Stimulated activated CD8-positive, alpha-beta memory T cell treated with anti-CD3 and anti-CD28 coated beads, Interleukin-7, amount 100 ng/mL, for 4 hours (primary cell): ENCODE results near the gene CD207.
"Not testable (repeated sequence)": the region's sequence is repeated elsewhere in the genome, so short reads cannot be mapped to it uniquely, and the experiment has no call there.

ENCODE experiments used
- DNase-seq, 2 donors: peaks; one replicate each; pipeline ENCODE4 v3.0.0-alpha.2; 2020; ENCODE audit warnings: low read depth in 2 of 2

CD207 gene

DNA sequence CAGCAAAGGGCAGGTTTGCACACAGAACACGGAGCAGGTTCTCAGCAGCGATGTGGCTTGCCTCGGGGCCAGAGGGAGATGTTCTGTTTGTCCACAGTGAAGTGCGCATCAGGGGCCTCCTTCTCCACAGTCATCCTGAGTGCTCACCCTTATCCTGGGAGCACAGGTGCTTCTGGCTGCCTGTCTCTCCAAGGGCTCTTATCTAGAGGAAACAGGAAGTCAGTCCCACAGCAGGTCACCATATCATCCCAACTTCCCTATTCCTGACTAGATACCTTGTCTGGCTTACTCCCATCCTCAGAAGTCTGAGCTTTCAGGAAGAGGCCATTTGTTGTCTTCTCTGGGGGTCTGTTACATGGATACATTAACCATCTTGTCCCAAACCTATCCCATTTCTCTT is at the start of gene CD207:
CD207 (minus strand) TSS at position 174 of the 400 bp plus-strand sequence; CDS start at position 134, 40 bp downstream.
- DNase-seq, result no peak

- not testable (repeated sequence) for DNase-seq
Measured at GRCh38 chr2:70878543-70878942, 42.9 kb upstream of the CD207 start.

DNA sequence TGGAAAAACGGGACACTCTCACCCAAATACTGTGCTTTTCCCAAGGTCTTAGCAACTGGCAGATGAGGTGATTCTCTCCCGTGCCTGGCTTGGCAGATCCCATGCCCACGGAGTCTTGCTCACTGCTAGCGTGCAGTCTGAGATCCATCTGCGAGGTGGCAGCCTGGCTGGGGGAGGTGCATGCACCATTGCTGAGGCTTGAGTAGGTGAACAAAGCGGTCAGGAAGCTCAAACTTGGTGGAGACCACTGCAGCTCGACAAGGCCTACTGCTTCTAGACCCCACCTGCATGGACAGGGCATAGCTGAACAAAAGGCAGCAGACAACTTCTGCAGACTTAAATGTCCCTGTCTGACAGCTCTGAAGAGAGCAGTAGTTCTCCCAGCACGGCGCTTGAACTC is 40.5 kb upstream of the CD207 start:
- not testable (repeated sequence) for DNase-seq

- DNase-seq, result no peak
Measured at GRCh38 chr2:70873541-70873940, 37.9 kb upstream of the CD207 start.

- DNase-seq, result peak; percentile 53 to 61
Measured at GRCh38 chr2:70871398-70872211, 36.0 kb upstream of the CD207 start.

DNA sequence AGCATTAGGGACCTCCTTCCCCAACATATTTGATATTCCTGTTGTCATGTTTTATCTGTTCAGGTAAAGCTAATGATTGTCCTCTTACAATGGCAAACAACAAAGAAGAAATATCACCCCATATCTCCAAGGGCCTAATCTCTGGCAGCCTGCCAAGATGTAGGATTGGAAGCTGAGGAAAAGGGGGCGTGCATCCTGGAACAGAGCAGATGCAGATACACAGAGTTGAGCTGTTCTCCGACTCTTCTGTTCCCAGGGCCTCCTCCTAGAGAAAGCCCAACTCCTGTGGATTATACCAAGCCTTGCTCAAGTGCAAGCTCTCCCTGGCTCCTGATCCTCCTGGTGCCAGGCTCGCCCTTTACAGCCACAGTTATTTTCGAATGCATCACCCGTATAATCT is 35.2 kb upstream of the CD207 start:
- DNase-seq, result no peak

- no peak for DNase-seq
Measured at GRCh38 chr2:70868970-70869369, 33.4 kb upstream of the CD207 start.

DNA sequence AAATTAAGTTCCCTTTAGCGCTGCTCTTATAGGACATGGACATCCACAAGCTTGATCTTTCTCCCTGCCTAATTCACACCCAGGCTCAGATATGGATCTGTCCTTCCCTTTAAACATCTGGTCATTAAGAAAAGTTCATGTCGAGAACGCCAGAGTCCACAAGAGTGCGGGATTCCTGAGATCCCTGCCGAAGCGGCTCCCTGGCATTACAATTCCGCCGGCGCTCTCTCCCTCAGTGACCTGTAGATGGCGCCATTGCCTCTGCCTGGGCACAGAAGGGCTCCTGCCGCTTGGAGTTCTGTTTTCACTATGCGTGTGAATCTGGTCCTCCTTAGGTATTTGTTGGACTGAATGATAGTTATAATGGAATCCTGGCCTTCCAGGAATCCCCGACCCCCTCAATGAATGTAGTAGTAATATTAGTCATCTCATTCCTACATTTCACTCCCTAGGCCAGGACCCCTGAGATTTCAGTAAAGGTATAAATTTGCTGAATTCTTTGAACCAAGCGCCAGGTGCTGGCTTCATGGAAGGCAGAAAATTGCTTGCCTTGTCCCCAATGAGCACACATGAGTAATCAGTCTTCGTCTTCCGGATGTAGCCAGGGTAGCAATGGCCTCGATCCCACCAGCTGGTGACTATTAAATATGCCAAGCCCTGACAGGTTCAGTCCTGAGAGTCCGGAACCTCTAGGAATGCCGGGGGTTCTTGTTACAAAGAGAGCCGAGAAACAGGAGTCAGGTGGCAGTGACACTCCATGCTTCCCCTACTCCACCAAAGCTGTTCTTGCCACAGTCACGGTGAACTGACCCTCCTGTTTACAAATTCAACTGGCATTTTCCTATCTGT is 26.4 kb upstream of the CD207 start:
- peak; percentile 36 to 49 for DNase-seq

- no peak for DNase-seq
Measured at GRCh38 chr2:70855667-70856066, 20.1 kb upstream of the CD207 start.

- DNase-seq, result no peak
Measured at GRCh38 chr2:70854411-70854810, 18.8 kb upstream of the CD207 start.

DNA sequence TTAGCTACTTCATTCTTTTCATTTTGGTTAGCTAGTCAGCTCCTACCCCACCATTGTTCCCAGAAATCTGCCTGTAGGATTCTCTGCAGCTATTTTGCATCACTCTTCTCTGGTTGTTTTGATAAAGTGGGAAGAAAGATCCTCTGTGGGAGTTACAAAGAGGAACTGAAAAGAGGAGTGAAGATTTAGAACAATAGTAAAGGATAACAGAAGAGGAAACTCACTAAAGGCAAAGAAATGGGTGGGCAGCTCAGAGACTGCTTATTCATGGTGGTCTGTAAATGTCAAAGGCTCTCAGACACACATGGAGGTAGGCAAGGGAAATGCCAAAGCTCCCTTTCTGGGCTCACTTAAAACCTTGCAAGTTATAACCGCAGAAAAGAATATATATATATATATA is 17.2 kb upstream of the CD207 start:
- DNase-seq, result no peak

DNA sequence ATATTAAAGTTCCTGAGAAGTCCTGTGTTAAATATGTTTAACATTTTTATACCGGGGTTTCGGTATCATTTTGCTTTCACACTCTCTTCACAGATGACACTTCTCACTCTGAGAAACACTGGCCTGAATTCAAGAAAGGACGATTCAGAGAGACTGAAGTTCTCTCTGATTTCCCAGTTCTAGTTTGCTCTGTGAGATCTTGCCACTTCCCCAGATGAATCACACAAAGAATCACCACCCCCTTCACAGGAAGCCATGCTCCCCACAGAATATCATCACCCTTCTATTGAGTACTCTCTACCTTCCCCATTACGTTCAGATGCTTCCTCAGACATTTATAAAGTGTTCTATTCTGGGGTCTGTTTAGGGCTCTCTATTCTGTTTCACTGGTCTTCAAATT is 16.1 kb upstream of the CD207 start:
- peak in 1 of 2 donors; percentile 21 for DNase-seq

DNA sequence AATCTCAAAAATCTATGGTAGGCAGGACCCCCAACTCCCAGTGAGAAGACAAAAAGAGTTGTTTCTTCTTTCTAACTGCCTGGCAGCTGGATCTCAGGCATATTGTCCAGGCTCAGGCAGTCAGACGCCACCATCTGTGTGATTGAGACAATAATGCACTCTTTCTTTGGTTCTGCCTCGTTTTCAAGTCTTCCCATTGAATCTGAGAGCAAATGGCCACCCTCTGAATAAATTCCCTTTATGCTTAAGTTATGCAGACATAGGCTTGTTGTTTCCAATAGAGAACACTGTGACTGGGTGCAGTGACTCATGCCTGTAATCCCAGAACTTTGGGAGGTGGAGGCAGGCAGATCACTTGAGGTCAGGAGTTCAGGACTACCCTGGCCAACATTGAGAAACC is 15.3 kb upstream of the CD207 start:
- DNase-seq, result no peak

- DNase-seq, result no peak
Measured at GRCh38 chr2:70842401-70842800, 6.8 kb upstream of the CD207 start.

- no peak for DNase-seq
Measured at GRCh38 chr2:70837980-70838925, 2.6 kb upstream of the CD207 start.

DNA sequence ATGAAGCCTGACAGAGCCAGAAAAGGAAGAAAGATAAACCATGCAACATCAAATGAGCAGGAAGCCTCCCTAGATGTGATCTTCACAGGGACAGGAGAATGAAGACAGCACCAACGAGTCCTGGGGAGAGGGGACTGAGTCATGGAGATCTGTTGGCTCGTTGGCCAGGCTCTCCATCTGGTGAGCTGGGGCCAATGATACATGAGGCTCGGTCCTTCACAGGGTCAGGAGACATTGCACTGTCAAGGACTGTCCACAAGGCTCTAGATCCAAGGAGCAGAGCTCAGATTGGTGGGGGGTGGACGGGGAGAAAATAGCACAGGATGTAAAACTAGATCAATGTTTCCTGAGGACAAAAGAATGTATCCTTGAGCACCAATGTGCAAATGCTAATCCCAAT is 735 bp downstream of the CD207 start:
- DNase-seq, result no peak

DNA sequence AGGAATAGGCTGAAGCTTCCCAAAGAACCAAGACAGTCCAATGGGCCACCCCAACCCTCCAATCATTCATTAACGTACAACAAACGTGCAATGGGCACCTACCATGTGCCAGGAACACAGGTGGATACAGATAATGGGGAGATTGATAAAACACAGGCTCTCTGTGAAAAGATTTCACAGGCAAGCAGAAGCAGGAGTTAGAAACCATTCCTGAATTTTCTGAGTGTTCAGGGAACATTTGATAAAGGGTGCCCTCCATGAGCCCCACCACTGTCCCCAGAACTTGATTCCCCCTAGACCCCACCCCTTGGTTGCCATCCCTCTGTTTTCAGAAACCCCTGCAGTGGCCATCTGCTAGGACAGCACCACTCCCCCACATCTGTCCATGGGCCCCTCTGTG is 1.5 kb downstream of the CD207 start:
- no peak for DNase-seq

DNA sequence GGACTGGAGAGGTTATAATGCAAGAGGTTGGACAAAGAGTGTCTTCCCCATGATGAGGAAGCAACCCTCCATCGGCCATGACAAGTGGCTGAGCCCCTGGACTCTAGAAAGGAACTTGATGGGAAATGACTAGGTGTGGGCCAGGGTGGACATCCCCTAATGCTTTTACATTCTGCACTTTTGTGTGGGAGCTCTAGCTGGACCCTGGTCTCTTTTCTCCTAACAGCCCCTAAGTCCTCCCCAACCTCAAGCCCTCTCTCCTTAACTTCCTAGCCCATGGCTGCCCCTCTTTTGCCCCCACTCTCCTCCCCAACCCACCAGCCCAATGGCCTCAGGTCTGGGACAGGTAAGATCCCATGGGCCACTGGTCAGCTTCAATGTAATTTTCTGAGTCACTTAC is 2.4 kb downstream of the CD207 start:
- DNase-seq, result no peak

- DNase-seq, result no peak
Measured at GRCh38 chr2:70832386-70832785, 3.2 kb downstream of the CD207 start.

- DNase-seq, result no peak
Measured at GRCh38 chr2:70831861-70832260, 3.8 kb downstream of the CD207 start.

GRCh38 chr2:70830366-70830765 is 5.2 kb downstream of the CD207 start:
- no peak for DNase-seq

GRCh38 chr2:70829916-70830315 is 5.7 kb downstream of the CD207 start:
- no peak for DNase-seq
